Measurements from ENCODE around the gene CFAP92. TPM values are rescaled to one million over a fixed set of nuclear protein-coding genes. Genes with fewer than 3 reads are reported as not detected.

The CFAP92 gene
- total RNA-seq, 1 experiment from 2014 or later: 0.33 TPM

- H3K79me2 ChIP-seq (ENCODE audit: low read length): peaks cover 7% of the 10 kb centered on the region
- ChIA-PET POLR2A (ENCODE audit: unreplicated experiment) (no interaction called here), CTCF (no interaction called here)
- no peak overlapping the region for H2AFZ ChIP-seq (ENCODE audit: low read length)
- no peaks in the 10 kb centered on the region for H3K9me2 ChIP-seq (replicated peaks; ENCODE audit: low read length)
- no peaks in the 10 kb centered on the region; the same call in 1 of the 2 replicates for H3K36me3 ChIP-seq (ENCODE audit: low read depth, low read length)
- TF ChIP-seq CTCF (conservative IDR thresholded peaks at IDR 0.05; ENCODE audit: low read depth, low read length): no peak
- TF ChIP-seq EZH2 (IDR thresholded peaks at IDR 0.05; ENCODE audit: low read length, unreplicated experiment): no peak
- TF ChIP-seq EZH2phosphoT487 (IDR thresholded peaks at IDR 0.05; ENCODE audit: borderline replicate concordance, low read length): no peak
- H3K9me3 ChIP-seq (ENCODE audit: low read length): no peaks in the 10 kb centered on the region
- no peaks in the 10 kb centered on the region for H4K20me1 ChIP-seq (ENCODE audit: low read length)
- DNase-seq (no peak), ATAC-seq (no peak)
- H3F3A ChIP-seq (ENCODE audit: low read length, unreplicated experiment): no peaks in the 10 kb centered on the region
- intact Hi-C loops (cut with micrococcal nuclease): no loop called here
- peaks cover 6% of the 10 kb centered on the region for H3K4me1 ChIP-seq (ENCODE audit: insufficient read depth, low read length)
- no TSS peak for BruUV-seq (replicated peaks)
- H3K4me2 ChIP-seq (ENCODE audit: low read length): no peak overlapping the region
- H3K27me3 ChIP-seq (ENCODE audit: low read length): no peaks in the 10 kb centered on the region
- no peak overlapping the region for H3K9ac ChIP-seq (ENCODE audit: low read length)
- H3K27ac ChIP-seq (ENCODE audit: low read length): no peak overlapping the region
- H3K4me3 ChIP-seq (ENCODE audit: low read length): no peak overlapping the region
These were observed 120.4 kb downstream of the CFAP92 start for GRCh38 chr3:128873244-128874022.

GRCh38 chr3:128872744-128873143, 121.1 kb downstream of the CFAP92 start:
- H3K9me2 ChIP-seq (replicated peaks; ENCODE audit: low read length): no peaks in the 10 kb centered on the region
- no peak for TF ChIP-seq EZH2 (IDR thresholded peaks at IDR 0.05; ENCODE audit: low read length, unreplicated experiment)
- no peaks in the 10 kb centered on the region for H4K20me1 ChIP-seq (ENCODE audit: low read length)
- H3K4me1 ChIP-seq (ENCODE audit: insufficient read depth, low read length): no peaks in the 10 kb centered on the region
- H3K4me2 ChIP-seq (ENCODE audit: low read length): no peak overlapping the region
- no peaks in the 10 kb centered on the region for H3K9me3 ChIP-seq (ENCODE audit: low read length)
- intact Hi-C loops (cut with micrococcal nuclease): no loop called here
- H3K79me2 ChIP-seq (ENCODE audit: low read length): 0 out of 2 replicates have a peak, but pooled peaks cover under 1% of the 10 kb centered on the region
- H3K4me3 ChIP-seq (ENCODE audit: low read length): no peak overlapping the region
- no TSS peak for BruUV-seq (replicated peaks)
- no peak for ATAC-seq
- POLR2A ChIA-PET (ENCODE audit: unreplicated experiment): no interaction called here
- no peak overlapping the region for H3K9ac ChIP-seq (ENCODE audit: low read length)
- CTCF ChIA-PET: no interaction called here
- no peak overlapping the region for H3K27ac ChIP-seq (ENCODE audit: low read length)
- no peak for DNase-seq
- H3K36me3 ChIP-seq (ENCODE audit: low read depth, low read length): no peaks in the 10 kb centered on the region; the same call in 1 of the 2 replicates
- H2AFZ ChIP-seq (ENCODE audit: low read length): no peak overlapping the region
- no peaks in the 10 kb centered on the region for H3F3A ChIP-seq (ENCODE audit: low read length, unreplicated experiment)
- no peaks in the 10 kb centered on the region for H3K27me3 ChIP-seq (ENCODE audit: low read length)

- CTCF ChIA-PET: no interaction called here
- intact Hi-C loops (cut with micrococcal nuclease): no loop called here
These were observed 121.6 kb downstream of the CFAP92 start for GRCh38 chr3:128872282-128872681.

More at GRCh38 chr3:128872282-128872681, 121.6 kb downstream of the CFAP92 start:
- H3K4me1 ChIP-seq (ENCODE audit: insufficient read depth, low read length): no peaks in the 10 kb centered on the region
- no peaks in the 10 kb centered on the region for H4K20me1 ChIP-seq (ENCODE audit: low read length)
- no peak for ATAC-seq
- BruUV-seq (replicated peaks): no TSS peak
- no peak overlapping the region for H2AFZ ChIP-seq (ENCODE audit: low read length)
- H3K9ac ChIP-seq (ENCODE audit: low read length): no peak overlapping the region
- H3F3A ChIP-seq (ENCODE audit: low read length, unreplicated experiment): no peaks in the 10 kb centered on the region
- TF ChIP-seq CTCF (conservative IDR thresholded peaks at IDR 0.05; ENCODE audit: low read depth, low read length): no peak
- TF ChIP-seq EZH2phosphoT487 (IDR thresholded peaks at IDR 0.05; ENCODE audit: borderline replicate concordance, low read length): no peak
- no peak for TF ChIP-seq EZH2 (IDR thresholded peaks at IDR 0.05; ENCODE audit: low read length, unreplicated experiment)
- POLR2A ChIA-PET (ENCODE audit: unreplicated experiment): no interaction called here
- H3K27me3 ChIP-seq (ENCODE audit: low read length): no peaks in the 10 kb centered on the region
- H3K4me3 ChIP-seq (ENCODE audit: low read length): no peak overlapping the region
- DNase-seq: no peak
- H3K36me3 ChIP-seq (ENCODE audit: low read depth, low read length): no peaks in the 10 kb centered on the region; the same call in 1 of the 2 replicates
- no peaks in the 10 kb centered on the region for H3K9me3 ChIP-seq (ENCODE audit: low read length)
- H3K27ac ChIP-seq (ENCODE audit: low read length): no peak overlapping the region
- no peak overlapping the region for H3K4me2 ChIP-seq (ENCODE audit: low read length)
- H3K9me2 ChIP-seq (replicated peaks; ENCODE audit: low read length): no peaks in the 10 kb centered on the region
- H3K79me2 ChIP-seq (ENCODE audit: low read length): no peaks in the 10 kb centered on the region
